ENCODE measurements around the gene DCTN4.
"Not testable (repeated sequence)": the region's sequence is repeated elsewhere in the genome, so short reads cannot be mapped to it uniquely, and the experiment has no call there.

Gene DCTN4

GRCh38 chr5:150778517-150779396 lies 19.9 kb upstream of the DCTN4 start, which contains the start of gene SMIM3:
Gene SMIM3 (plus strand): TSS chr5:150778757. CDS start chr5:150795441, 16,684 bp downstream.
- peak; percentile 65 for DNase-seq (ENCODE audit: low spot score)

DNA sequence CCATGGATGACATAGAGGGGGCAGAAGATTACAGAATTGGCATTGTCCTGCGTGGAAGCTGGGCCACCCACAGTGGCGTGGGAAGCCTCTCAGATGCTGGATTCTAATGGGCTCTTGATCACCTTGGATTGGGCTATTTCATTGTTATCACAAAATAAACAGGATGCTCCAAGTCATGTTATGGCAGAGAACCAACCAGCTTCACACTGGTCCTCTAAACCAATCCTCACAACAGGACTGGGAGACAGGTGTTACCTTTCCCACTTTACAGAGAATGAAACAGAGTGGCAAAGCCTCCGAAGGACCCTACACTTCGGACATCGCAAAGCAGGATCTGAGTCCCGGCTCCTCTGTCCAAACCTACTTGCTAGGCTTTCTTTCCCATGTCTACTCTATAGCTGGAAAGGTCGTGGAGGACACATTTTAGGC lies 19.3 kb upstream of the DCTN4 start:
- no peak for DNase-seq (ENCODE audit: low spot score)

GRCh38 chr5:150777685-150778084 lies 18.9 kb upstream of the DCTN4 start:
- no peak for DNase-seq (ENCODE audit: low spot score)

- DNase-seq (ENCODE audit: low spot score): no peak
Observed at GRCh38 chr5:150774145-150774544, 15.3 kb upstream of the DCTN4 start.

DNA sequence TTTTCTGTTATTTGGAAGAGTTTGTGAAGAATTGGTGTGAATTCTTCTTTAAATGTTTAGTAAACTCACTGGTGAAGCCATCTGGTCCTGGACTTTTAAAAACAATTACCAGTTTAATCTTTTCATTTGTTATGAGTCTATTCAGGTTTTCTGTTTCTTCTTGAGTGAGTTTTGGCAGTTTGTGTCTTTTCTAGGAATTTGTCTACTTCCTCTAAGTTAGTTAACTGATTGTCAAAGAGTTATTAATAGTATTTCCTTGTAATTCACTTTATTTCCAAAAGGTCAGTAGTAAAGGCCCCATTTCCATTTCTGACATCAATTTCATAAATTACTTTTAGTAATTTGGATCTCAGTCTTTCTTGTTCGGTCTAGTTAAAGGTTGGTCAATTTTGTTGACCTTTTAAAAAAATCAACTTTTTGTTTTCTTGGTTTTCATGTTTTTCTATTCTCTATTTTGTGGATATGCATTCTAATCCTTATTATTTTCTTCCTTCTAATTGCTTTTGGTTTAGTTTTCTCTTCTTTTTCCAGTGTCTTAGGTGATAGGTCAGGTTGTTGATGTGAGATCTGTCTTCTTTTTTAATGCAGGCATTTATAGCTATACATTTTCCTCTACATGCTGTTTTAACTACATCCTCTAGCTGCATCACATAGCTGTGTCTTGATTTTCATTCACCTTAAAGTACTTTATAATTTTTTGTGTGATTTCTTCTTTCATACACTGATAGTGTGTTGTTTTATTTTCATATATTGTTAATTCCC lies 12.4 kb upstream of the DCTN4 start:
- DNase-seq (ENCODE audit: low spot score): no peak

GRCh38 chr5:150766251-150766650 lies 7.4 kb upstream of the DCTN4 start:
- DNase-seq (ENCODE audit: low spot score): no peak

- no peak for DNase-seq (ENCODE audit: low spot score)
Observed at GRCh38 chr5:150765799-150766169, 7.0 kb upstream of the DCTN4 start.

DNA sequence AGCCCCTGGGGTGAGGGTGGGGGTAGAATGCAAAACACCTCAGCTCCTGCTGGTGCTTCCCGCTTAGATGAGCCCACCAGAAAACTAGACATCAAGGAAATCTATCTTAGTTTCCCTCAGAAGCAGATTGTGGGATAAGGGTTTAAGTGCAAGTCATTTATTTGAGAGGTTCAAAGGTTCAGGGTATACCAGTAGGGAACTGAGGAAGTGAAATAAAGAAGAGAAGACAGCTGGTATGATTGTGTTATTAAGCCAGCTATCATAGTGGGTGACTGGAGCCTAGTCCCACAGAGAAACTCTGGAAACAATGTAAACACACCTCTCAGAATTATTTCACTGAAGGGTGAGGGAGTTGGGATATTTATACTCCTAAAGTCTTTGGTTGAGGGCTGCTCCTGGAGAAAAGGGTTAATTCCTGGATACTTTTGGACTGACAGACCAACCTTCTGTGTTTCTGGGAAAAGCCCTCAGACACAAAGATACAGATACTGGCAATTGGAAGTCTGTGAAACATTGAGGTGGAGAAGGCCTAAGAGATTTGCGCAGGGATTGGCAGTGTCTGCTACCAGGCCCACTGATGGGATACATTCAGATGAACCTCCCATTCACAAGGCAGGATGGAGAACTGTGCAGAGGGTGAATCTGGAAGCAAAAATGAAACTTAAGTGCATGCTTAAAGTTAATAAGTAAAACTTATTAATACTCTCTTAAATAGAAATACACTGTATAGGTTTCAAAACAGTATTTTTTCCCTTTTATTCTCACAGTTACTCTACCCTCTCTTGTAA lies 6.4 kb upstream of the DCTN4 start:
- DNase-seq (ENCODE audit: low spot score): no peak

DNA sequence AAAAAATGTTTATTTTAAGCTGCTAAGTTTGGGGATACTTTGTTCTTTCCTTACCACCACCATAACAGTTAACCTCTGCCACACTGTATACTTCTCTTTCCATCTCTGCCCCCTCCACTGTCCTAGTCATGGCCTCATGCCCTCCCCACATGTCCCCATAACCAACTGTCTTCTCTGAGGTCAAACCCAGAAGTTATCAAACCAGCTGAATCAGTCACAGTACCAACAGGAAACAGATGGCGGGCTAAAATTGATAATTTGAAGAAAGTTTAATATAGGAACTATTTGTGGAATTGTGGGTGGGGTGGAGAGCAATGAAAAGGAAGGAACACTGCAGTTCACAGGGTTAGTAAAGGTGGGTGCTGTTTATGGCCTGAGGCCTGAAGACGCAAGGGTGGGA lies 5.7 kb upstream of the DCTN4 start:
- no peak for DNase-seq (ENCODE audit: low spot score)

DNA sequence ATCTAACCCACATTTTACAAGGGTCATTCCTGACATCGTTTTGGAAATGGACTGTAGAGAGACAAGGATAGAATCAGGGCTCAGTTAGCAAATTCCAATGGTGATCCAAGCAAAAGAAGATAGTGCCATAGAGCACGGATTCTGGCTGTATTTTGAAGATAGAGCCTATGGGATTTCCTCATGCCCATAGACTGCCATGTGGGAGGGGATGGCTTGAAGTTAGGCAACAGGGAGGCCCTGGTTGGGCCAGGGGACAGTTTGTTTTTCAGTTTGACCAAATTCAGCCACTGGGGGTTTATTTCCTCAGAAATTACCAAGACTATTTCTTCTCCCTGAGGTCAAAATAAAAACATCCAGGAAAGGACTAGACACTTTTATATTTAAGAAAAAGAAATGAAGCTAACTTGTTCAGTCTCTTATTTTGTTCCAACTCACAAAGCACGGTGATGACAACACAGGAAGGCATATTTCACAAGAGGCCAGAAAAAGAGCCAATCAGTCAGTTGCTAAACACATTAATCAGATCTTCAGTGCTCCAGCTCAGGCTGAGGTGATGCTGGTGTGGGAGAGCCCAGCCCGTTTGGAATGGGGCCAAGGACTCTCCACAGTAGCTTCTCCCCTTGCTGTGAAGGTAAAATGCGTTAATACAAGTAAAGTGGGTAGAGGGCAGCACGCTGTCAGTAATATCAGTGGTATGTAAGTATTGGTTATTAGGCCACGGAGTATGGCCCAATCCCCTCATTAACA lies 4.4 kb upstream of the DCTN4 start:
- DNase-seq (ENCODE audit: low spot score): no peak

GRCh38 chr5:150762211-150762610 lies 3.4 kb upstream of the DCTN4 start:
- no peak for DNase-seq (ENCODE audit: low spot score)

- no peak for DNase-seq (ENCODE audit: low spot score)
Observed at GRCh38 chr5:150759334-150759583, 442 bp upstream of the DCTN4 start.

DNA sequence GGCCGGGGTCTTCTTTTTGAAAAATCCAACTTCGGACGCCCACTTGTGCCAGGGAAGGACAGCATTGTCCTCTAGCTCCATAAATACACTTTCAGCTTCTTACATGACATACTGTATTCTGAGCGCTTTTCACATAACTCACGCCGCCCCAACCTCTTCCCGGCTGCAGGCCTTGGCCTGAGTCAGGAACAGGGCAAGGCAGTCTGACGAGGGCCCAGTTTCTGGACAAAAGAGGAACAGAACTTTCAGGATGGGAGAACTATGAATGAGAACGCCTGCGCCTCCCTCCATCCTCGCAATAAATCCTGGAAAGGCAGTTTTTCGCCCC lies 650 bp downstream of the DCTN4 start:
- no peak for DNase-seq (ENCODE audit: low spot score)

DNA sequence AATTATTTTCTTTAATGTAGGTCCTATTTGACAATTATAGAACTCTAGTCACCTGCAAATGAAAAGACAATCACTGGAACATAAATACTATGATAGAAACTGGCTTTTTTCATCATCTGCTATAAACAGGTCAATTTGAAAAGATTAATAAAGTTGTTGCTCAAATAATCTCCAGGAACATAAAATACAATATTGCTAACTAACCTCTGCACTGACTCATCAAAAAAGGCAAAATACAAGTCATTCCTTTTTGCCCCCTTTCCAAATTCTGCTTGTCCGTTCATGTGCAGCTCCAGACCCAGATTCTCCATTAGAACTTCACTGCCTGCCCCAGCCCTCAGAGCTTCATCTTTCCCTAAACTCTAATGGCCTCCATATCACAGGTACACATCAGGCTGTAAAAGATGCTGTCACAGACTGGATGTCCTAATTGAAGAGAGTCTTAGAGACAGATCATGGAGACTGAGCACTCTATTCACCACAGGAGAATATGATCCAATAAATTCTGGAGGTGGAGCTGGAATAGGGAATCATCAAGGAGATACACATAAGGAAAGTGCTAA lies 1.6 kb downstream of the DCTN4 start:
- DNase-seq (ENCODE audit: low spot score): no peak

- no peak for DNase-seq (ENCODE audit: low spot score)
Observed at GRCh38 chr5:150753863-150754262, 5.0 kb downstream of the DCTN4 start.

DNA sequence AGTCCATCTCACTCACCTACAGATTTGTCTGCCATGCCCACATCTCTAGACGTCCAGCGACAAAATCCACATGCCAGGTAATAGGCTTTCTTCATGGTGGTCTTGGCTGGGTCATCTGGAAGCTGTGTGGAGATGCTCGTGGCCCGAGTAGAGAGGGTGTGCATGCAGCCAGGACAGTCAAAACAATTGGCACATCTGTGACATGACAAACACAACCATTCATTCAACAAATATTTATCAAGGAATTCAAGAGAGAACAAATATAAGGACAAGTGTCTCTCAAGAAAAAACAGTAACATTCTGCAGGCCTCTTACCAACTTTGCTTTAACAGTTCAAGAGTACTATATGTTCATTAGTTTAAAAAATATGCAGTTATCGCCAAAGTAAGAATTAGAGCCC lies 5.4 kb downstream of the DCTN4 start:
- DNase-seq (ENCODE audit: low spot score): no peak

DNA sequence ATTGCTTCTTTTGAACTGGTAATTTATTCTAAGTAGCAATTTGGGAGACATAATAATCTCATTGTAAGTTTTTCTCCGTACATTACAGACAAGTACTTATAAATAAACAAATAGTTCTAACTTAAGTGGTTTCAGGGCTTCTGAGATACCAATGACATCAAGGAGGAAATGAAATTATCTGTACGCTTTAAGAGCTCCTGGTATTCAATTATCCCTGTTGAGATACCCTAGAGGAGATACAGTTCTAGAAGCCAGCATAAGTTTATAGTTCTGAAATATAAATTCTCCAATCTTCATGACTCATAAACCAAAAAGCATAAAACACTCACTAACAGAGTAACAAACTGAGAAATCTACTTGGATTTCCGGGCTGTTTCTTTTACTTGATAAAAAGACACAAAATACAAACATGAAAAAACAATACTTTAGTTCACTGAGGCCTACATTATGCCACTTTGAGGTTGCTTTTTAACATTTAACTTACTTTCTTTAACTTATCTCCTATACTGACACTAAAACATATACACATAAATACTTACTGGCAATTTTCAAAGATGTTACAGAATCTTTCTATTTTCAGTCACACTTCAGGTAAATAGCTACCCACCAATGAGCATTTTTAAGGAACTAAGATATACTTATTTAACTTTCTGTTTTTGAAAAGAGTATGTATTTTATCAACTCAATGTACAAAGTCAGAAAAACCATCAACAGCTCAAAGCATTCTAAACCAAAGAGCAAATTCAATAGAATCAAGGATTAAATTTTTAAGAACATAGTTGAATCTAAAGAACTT lies 7.5 kb downstream of the DCTN4 start:
- DNase-seq (ENCODE audit: low spot score): no peak

GRCh38 chr5:150750469-150750868 lies 8.3 kb downstream of the DCTN4 start:
- no peak for DNase-seq (ENCODE audit: low spot score)

DNA sequence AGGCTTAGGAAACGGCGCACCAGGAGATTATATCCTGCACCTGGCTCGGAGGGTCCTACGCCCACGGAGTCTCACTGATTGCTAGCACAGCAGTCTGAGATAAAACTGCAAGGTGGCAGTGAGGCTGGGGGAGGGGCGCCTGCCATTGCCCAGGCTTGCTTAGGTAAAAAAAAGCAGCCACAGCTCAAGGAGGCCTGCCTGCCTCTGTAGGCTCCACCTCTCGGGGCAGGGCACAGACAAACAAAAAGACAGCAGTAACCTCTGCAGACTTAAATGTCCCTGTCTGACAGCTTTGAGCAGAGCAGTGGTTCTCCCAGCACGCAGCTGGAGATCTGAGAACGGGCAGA lies 15.7 kb downstream of the DCTN4 start:
- not testable (repeated sequence) for DNase-seq (ENCODE audit: low spot score)

DNA sequence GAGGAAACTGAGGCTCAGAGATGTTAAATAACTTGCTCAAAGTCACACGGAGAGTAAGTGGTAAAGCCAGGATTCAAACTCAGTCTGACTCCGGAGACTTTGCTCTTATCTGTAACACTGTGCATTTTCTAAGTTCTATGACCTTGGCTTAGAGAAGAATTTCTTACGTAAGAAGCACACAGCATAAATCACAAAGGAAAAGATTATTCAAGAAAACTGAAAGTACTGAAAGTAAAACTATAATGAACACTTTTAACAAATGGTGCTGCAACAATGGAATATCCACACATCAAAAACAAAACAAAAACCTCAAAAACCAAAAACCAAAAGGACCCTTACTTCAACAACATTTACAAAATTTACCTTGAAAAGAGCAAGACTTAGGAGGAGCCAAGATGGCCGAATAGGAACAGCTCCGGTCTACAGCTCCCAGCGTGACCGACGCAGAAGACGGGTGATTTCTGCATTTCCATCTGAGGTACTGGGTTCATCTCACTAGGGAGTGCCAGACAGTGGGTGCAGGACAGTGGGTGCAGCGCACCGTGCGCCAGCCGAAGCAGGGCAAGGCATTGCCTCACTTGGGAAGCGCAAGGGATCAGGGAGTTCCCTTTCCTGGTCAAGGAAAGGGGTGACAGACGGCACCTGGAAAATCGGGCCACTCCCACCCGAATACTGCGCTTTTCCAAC lies 16.2 kb downstream of the DCTN4 start:
- not testable (repeated sequence) for DNase-seq (ENCODE audit: low spot score)

DNA sequence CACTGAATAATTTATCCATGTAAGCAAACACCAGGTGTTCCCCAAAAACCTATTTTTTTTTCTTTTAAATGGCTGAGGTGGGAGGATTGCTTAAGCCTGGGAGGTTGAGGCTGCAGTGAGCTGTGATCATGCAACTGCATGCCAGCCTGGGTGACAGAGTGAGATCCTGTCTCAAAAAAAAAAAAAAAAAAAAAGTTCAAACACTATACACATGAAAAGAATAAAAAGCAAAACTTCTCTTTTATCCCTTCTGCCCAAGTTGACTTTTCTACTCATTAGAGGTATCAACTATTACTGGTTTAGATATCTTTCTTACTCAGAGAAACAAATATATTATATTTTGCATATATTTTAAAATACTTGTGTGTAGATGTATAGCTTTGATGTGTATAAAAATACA lies 17.8 kb downstream of the DCTN4 start:
- no peak for DNase-seq (ENCODE audit: low spot score)

Data from CD4-positive, alpha-beta T cell treated with Interleukin-15 for 4 hours (primary cell).